ENCODE data around the gene PLB1.
"Not testable (repeated sequence)": the region's sequence is repeated elsewhere in the genome, so short reads cannot be mapped to it uniquely, and the experiment has no call there.

The PLB1 gene

DNA sequence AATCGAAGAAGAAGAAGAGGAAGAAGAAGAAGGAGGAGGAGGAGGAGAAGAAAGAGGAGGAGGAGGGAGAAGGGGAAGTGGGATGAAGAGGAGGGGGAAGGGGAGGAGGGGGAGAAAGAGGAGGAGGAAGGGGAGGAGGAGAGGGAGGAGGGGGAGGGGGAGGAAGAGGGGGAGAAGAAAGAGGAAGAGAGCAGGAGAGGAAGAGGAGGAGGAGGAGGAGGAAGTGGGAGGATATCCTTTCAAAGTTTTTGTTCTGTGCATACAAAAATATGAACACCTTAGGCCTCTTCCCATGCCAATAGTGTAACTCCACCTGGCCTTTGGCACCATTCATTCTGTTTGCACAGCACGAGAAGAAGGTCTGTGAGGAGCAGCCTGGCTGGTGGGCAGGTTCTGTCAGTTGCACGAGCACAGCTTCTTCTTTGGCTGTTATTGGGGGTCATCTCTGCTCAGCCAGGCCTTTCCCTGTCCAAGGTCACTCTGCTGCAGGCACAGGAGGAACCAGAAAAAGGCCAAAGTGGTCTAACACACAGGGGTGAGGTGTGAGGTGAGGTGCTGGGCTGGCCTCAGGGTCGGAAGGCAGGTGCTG lies 25.8 kb upstream of the PLB1 start:
- DNase-seq (ENCODE audit: low read depth in 2 of 2): no peak

- no peak for DNase-seq (ENCODE audit: low read depth in 2 of 2)
Measured at GRCh38 chr2:28470759-28471158, 25.1 kb upstream of the PLB1 start.

DNA sequence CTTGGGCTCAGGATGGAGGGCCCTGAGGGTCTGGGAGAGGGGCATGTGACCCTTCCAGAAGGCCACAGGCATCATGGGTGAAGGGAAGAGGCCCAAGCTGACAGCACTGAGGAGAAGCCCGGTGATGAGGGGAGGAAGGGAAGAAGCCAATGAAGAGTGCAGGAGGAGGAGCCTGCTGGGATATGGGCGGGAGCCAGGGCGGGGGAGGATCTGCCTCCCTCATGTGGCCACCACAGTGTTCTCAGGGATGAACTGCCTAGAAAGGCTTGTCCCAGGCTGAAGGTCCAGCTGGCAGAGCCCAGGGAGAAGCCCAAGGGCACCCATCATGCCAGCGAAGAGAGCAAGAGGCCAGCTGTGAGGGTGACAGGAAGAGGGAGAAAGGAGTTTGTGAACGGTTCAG lies 24.6 kb upstream of the PLB1 start:
- DNase-seq (ENCODE audit: low read depth in 2 of 2): no peak

DNA sequence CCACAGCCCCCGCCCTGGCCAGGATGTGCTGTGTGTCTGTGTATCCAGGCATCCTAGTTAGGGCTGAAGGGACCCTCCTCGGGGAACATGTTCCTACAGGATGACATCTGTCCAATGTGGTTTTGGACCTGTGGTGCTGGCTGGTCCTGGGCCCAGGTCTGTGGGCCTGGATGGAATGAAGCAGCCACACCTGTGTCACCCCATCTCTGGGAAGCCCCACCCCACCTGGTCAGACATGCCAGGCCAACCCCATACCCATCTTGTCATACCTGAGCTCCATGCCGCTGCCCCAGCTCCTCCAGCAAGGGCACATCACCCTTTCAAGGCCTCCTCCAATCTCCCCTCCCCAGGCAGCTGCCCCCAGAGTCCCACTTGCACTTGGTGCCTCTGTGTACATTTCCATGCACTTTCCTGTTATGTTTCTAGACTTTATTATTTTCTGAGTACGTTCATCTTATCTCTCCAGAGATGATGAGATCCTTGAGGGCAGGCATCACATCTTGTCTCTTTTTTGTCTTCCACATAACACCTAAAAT lies 24.1 kb upstream of the PLB1 start:
- no peak for DNase-seq (ENCODE audit: low read depth in 2 of 2)

DNA sequence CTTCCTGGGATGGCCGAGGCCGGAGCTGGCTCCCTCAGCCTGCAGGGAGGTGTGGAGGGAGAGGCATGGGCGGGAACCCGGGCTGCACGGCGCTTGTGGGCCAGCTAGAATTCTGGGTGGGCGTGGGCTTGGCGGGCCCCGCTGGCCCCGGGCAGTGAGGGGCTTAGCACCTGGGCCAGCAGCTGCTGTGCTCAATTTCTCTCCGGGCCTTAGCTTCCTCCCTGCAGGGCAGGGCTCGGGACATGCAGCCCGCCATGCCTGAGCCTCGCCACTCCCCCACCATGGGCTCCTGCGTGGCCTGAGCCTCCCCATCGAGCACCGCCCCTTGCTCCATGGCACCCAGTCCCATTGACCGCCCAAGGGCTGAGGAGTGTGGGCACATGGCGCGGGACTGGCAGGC lies 23.2 kb upstream of the PLB1 start:
- not testable (repeated sequence) for DNase-seq (ENCODE audit: low read depth in 2 of 2)

GRCh38 chr2:28475088-28475595 lies 20.7 kb upstream of the PLB1 start:
- no peak for DNase-seq (ENCODE audit: low read depth in 2 of 2)

GRCh38 chr2:28477087-28477486 lies 18.8 kb upstream of the PLB1 start:
- no peak for DNase-seq (ENCODE audit: low read depth in 2 of 2)

DNA sequence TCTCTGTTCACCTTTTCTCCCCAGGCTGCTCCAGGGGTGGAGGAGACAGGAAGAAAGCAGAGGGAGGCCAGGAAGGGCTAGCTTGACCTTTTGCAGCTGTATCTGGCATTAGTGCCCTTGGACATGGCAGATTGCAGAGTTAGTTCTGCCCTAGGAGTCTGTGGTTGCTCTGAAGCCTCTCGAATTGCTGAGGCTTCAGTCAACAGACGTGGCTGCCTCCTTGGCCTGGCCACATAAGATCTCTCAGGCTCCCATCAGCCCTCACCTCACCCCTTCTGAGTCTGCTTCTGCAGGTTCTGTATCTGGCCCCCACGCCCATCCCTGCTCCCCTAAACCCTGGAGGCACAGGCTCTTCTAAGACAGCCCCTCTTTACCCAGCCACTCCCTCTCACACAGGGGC lies 18.2 kb upstream of the PLB1 start:
- DNase-seq (ENCODE audit: low read depth in 2 of 2): no peak

- no peak for DNase-seq (ENCODE audit: low read depth in 2 of 2)
Measured at GRCh38 chr2:28480403-28481049, 15.3 kb upstream of the PLB1 start.

GRCh38 chr2:28481905-28482304 lies 14.0 kb upstream of the PLB1 start:
- DNase-seq (ENCODE audit: low read depth in 2 of 2): no peak

DNA sequence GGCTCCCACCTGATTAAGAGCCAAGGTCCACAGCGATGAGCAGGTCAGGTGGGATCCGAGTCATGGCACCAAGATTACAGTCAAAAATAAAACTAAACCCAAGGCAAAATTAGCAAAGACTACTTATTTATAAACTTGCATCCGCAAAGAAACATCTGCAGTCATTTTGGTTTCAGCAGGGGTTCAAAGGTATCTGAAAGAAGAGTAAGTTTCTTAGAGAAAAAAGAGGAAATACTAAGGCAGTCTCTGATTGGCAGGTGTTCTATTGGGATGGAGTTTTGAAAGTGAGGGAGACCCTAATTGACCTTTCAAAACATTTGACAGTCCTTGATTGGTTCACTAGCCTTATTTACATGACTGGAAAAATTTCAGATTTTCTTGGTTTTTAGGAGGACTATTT lies 11.0 kb upstream of the PLB1 start:
- no peak for DNase-seq (ENCODE audit: low read depth in 2 of 2)

DNA sequence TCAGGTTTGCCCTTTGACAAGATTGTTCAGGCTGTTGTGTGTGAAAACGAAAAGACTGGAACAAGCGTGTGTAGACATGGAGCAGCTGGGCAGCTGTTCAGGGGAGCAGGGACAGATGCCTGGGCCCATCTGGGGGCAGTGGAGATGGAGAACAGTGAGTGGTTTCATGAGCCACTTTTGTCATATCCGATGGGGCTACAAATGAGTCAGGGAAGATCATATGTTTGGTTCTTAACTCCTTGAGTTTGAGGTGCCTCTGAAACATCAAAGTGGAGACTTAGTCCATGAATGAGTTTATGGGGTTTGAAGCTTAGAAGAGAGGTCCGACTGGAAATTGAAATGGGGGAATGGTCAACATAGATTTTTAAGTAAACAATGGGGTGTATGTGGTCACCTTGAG lies 9.3 kb upstream of the PLB1 start:
- no peak for DNase-seq (ENCODE audit: low read depth in 2 of 2)

- DNase-seq (ENCODE audit: low read depth in 2 of 2): no peak
Measured at GRCh38 chr2:28487258-28487657, 8.6 kb upstream of the PLB1 start.

DNA sequence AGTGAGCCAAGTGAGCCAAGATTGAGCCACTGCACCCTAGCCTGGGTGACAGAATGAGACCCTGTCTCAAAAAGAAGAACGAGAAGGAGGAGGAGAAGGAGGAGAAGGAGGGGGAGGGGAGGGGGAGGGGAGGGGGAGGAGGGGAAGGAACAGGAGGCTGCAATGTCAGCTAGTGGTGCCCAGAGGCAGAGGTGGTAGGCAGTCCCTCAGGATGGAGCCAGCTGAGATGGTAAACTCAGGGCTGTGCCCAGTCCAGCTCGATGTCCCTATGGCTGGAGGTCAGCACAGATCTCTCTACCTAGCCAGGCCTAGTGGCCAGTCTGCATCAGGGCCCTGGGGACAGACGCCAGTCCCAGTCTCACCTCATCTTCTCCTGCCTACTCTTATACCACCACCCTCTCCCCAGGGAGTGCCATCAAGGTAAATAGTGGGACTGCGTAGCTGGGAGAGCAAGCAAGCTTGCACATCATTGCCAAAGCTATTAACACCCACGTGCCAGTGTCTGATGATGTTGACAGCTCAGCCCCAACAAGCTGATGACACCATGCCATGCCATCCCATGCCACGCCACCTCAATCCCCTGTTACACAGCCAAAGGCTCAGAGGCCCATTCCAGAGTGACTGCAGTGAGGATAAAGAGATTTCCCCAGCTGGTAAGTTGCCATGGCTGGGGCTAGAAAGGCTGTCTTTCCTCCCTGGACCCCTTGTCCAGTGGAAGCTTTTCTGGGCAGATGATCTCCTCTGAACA lies 7.6 kb upstream of the PLB1 start:
- DNase-seq (ENCODE audit: low read depth in 2 of 2): no peak

- DNase-seq (ENCODE audit: low read depth in 2 of 2): no peak
Measured at GRCh38 chr2:28488858-28489575, 6.8 kb upstream of the PLB1 start.

DNA sequence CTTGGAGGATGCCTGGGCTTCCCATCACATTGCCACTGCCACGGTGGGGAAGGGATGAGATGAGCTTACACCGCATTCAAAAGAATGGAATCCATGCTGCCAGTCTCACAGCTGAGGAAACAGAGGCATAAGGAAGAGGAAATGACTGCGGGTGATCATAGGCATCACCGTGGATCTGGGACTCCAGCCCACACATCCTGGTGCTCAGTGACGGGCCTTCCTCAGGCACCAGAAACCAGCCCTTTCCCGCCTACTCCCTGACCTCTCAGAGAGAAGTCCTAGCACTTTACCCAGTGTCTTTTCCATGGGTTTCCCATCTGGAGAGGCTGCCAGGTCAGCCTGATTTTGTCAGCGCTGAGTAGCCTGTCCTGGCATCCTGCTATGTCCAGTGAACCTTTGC lies 5.3 kb upstream of the PLB1 start:
- DNase-seq (ENCODE audit: low read depth in 2 of 2): no peak

- no peak for DNase-seq (ENCODE audit: low read depth in 2 of 2)
Measured at GRCh38 chr2:28492282-28492681, 3.6 kb upstream of the PLB1 start.

DNA sequence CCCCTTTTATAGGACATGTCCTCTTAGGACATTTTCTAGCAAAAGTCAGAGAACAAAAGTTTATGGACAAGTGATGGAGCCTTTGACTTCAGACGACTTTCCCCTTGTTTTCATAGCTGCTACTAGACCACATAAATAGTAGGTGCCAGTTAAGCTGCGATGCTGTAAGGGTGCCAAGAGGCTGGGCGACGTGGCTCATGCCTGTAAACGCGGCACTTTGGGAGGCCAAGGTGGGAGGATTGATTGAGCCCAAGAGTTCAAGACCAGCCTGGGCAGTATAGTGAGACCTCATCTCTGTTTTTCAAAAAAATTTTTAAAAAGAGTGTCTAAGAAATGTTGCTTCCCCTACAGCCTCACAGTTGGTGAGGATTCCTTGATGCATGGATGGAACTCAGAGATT lies 2.2 kb upstream of the PLB1 start:
- DNase-seq (ENCODE audit: low read depth in 2 of 2): no peak

- DNase-seq (ENCODE audit: low read depth in 2 of 2): no peak
Measured at GRCh38 chr2:28496781-28497180, 921 bp downstream of the PLB1 start.

DNA sequence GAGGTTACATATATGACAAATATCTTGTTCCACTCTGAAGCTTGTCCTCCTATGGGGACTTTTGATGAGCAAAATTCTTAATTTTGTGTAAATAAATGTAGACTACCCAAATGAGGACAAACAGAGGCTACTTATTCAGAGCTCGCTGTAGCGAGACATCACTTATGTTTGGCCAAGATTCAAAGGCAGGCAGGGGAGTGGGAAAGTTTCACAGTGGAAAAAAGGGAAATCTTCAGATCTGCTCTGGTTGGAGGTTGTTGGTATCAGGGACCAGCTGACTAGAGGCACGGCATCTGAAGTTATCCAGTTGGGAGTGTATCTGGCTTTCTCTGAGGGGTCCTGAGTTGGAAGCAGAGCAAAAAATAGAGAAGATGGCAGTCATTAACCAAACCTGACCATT lies 1.3 kb downstream of the PLB1 start:
- no peak for DNase-seq (ENCODE audit: low read depth in 2 of 2)

DNA sequence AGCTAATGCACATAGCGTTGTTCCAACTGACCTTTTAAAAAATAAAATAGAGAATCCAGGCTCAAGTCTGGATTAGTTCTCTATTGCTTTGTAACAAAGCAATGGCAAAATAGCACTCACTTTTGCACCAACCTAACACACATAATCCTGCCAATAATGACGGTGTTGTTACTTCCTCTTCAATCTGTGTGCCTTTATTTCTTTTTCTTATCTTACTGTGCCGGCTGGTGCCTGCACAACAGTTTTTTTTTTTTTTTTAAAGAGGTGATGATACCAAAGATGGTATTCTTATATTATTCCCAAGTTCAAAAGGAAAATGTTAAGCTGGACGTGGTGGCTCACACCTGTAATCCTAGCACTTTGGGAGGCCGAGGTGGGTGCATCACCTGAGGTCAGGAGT lies 3.4 kb downstream of the PLB1 start:
- no peak for DNase-seq (ENCODE audit: low read depth in 2 of 2)

- DNase-seq (ENCODE audit: low read depth in 2 of 2): no peak
Measured at GRCh38 chr2:28505361-28505760, 9.5 kb downstream of the PLB1 start.
